Fibroblast of lung (primary cell): ENCODE results near the gene HES1.

ENCODE experiments used
- CTCF ChIP-seq, 2 donors: IDR thresholded peaks in 1 of 2; conservative IDR thresholded peaks in 1 of 2; 1 replicate in 1 of 2; 2 replicates in 1 of 2; pipeline ENCODE4 v1.5.1; 2011 to 2012; ENCODE audit warnings: low read length in 2 of 2, control low read depth in 1 of 2, inconsistent platforms in 1 of 2, low read depth in 1 of 2, mild to moderate bottlenecking in 1 of 2
- EZH2 ChIP-seq: IDR thresholded peaks from 2 replicates; pipeline ENCODE4 v1.5.1; 2012; ENCODE audit warnings: low read length, control low read depth, mild to moderate bottlenecking; ENCODE audit errors: missing control alignments

- TF ChIP-seq CTCF (conservative IDR thresholded peaks at IDR 0.05 in 1 of 2, IDR thresholded peaks at IDR 0.05 in 1 of 2; ENCODE audit: low read depth in 1 of 2, low read length in 2 of 2) = no peak
- TF ChIP-seq EZH2 = no peak
These were observed 18.4 kb downstream of the HES1 start for GRCh38 chr3:194154346-194154745.
